HG02571 (cell line): ENCODE measurements around the gene VAV1.
"Not testable (repeated sequence)": the region's sequence is repeated elsewhere in the genome, so short reads cannot be mapped to it uniquely, and the experiment has no call there.

Source experiments
- ATAC-seq: cut with Tn5 transposase; IDR thresholded peaks from one replicate; pipeline ENCODE4 v1.9.1; 2021; ENCODE audit warnings: mild to moderate bottlenecking, moderate library complexity; ENCODE audit not compliant: unreplicated experiment

Gene VAV1

DNA sequence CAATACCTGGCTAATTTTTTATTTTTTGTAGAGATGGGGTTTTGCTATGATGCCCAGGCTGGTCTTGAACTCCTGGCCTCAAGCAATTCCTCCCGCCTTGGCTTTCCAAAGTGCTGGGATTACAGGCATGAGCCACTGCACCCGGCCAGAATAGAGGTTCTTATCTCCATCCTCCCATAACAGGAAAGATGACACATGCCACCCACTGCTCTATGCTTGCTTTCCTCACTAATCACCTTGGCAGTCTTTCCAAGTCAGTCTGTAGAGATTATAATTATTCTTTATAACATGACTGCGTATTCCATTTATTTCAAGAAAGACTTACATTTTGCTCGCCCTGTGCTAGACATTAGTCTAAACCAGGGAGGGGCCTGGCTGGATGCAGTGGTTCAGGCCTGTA is 6.7 kb downstream of the VAV1 start:
- no peak for ATAC-seq

DNA sequence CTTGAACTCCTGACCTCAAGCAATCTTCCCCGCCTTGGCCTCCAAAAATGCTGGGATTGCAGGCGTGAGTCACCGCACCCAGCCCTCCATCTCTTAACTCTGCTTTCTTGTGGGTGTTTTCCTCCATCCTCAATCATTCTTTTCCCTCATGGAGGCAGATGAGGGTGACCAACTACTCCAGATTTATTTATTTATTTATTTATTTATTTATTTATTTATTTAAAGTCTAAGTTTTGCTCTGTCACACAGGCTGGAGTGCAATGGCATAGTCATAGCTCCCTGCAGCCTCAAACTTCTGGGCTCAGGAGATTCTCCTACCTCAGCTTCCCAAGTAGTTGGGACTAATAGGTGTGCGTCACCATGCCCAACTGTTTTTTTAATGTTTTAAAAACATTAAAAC is 14.9 kb downstream of the VAV1 start:
- ATAC-seq, result no peak

DNA sequence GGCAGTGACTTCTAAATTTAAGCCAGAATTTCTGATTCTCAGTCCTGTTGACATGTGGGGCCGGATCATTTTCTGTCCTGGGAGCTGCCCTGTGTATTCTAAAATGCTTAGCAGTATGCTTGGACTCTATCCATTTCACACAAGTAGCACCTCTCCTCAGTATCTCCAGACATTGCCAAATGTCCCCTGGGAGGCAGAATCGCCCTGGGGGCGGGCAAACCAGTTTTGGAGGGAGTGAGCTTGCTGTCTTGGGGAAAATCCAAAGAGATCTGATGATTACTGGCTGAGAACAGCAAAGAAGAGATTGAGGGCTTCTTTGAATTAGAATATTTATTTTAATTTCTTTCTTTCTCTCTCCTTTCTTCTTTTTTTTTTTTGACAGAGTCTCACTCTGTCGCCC is 16.4 kb downstream of the VAV1 start:
- ATAC-seq, result no peak

DNA sequence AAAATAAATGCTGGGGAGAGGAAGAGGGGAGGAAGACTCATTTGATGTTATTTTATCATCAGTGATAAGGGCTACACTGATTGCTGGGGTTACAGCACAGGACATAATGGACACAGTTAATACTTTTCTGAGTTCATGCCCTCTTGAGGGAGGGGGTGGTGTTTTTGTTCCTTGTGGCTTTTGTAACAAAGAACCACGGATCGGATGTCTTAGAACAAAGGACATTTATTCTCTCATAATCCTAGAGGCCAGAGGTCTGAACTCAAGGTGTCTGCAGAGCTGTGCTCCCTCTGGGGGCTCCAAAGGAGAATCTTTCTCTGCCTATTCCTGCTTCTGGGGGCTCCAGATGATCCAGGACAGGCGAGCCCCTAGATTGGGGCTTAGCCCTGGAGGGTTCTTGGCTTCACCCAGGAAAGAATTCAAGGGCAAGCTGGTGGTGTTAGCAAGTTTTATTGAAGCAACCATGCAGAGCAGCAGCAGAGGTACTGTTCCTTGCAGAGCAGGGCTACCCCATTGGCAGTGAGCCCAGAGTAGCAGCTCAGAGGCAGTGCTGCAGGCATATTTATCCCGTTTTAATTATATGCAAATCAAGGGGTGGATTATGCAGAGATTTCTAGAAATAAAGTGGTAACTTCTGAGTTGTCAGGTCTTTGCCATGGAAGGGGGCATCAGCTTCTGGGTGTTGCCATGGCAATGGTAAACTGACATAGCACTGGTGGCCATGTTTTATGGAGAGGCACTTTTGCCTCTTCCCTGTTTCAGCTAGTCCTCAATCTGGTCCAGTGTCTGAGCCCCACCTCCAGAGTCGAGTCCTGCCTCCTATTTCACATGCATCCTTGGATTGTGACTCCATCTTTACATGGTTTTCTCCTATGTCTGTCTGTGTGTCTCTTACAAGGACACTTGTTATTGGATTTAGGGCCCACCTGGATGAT is 18.0 kb downstream of the VAV1 start:
- no peak for ATAC-seq

DNA sequence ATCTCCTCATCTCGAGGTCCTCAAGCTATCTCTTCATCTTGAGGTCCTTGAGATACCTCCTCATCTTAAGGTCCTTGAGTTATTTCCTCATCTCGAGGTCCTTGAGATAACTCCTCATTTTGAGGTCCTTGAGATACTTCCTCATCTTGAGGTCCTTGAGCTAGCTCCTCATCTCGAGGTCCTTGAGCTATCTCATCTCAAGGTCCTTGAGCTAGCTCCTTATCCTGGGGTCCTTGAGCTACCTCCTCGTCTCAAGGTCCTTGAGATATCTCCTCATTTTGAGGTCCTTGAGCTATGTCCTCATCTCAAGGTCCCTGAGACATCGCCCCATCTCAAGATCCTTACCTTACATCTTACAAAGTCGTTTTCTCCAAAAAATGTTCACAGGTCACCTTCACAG is 18.7 kb downstream of the VAV1 start:
- ATAC-seq, result no peak

DNA sequence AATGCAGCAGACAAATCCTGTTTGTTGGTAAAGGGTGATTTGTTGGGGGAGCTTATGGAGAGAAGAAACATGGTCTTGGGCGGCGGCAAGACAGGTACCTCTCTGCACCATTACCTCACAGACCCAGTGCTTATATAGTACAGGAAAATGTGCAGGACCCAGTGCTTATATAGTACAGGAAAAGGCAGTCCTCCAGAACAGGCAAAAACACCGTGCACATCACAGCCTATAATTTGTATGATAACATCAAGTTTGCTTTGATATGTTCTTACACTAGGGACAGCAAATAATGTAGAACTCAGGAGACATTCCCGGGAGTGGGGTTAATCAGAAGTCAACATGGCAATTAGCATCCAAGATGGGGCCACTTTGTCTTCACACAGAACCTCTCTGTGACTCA is 20.9 kb downstream of the VAV1 start:
- ATAC-seq, result no peak

DNA sequence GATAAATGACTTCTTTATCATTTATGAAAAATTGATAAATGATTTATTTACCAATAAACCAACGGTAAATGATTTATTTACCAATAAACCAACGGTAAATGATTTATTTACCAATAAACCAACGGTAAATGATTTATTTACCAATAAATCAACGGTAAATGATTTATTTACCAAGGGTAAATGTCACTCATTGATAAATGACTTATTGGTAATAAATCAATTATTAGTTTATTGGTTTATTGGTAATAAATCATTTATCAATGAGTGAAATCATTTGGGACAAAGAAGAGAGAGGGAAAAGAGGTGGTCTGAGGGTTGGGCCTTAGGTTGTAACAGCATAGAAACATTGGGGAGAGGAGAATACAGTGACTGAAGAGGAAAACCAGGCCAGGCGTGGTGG is 21.5 kb downstream of the VAV1 start:
- no peak for ATAC-seq

DNA sequence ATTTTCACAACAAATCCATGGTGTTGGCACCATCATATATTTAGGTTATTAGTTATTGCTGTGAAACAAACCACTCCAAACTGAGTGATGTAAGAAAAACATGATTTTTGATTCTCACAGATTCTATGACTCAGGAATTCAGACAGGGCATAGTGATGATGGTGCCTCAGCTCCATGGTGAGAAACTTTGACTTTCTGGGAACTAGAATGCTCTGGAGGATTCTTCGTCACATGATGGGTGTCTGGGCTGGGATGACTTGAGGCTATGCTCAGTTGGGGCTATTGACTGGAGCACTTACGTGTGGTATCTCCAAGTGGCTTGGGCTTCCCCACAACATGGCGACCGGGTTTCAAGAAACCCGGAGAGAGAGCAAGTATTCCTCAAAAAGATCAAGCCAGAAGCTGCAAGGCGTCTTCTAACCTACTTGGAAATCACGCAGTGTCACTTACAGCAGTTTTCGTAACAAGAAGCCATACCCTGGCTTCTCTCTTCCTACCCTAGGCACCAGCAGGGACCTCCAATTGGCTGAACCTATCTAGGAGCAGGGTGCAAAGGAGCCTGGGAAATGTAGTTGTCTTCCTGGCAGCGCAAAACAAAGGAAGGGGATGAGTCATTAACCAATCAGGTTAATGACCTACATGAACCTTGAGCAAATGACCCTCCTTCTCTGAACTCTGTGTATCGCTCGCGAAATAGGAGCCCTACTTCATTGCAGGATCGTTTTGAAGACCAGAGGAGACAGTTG is 22.4 kb downstream of the VAV1 start:
- ATAC-seq, result no peak

DNA sequence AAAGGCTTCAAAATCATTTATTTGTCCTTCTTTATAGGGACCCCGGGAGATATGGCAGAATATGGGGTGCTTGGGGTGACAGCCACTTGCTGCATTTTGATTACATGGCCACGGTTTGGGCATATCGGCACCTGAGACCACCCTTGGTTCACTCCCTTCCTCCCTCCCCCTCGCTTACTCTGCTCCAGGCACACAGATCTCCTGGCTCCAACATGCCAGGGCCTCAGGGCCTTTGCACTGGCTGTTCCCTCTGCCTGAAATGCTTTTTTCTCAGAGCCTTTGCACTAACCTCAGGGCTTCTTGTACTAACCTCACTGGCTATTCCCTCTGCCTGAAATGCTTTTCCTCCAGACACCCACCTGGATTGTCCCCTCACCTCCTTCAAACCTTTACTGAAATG is 23.8 kb downstream of the VAV1 start:
- ATAC-seq, result no peak

DNA sequence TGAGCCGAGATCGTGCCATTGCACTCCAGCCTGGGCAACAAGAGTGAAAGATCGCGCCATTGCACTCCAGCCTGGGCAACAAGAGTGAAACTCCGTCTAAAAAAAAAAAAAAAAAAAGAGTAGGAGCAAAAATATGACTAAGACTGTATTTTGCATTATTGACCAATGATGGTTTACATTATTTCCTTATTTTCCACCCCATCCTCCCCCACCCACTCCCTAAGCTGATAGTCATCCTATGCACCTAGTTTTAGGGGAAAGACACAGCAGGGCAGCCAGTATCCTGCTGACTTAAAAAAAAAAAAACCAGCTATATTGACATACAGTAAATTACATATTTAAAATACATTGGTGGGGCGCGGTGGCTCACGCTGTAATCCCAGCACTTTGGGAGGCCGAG is 25.1 kb downstream of the VAV1 start:
- no peak for ATAC-seq

DNA sequence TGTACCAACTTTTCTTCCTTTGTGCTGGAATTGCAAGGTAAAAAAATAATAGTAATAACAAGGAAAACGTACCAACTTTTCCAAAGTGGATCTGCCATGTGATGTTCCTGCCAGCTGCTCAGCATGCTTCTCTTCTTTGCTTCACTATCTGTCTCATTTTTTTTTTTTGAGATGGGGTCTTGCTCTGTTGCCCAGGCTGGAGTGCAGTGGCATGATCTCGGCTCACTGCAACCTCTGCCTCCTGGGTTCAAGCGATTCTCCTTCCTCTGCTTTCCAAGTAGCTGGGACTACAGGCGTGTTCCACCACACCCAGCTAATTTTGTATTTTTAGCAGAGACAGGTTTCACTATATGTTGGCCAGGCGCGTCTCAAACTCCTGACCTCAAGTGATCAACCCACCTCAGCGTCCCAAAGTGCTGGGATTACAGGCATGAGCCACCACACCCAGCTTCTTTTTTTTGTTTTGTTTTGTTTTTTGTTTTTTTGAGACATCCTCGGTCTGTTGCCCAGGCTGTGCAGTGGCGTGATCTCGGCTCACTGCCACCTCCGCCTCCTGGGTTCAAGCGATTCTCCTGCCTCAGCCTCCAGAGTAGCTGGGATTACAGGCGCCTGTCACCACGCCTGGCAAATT is 27.8 kb downstream of the VAV1 start:
- not testable (repeated sequence) for ATAC-seq

DNA sequence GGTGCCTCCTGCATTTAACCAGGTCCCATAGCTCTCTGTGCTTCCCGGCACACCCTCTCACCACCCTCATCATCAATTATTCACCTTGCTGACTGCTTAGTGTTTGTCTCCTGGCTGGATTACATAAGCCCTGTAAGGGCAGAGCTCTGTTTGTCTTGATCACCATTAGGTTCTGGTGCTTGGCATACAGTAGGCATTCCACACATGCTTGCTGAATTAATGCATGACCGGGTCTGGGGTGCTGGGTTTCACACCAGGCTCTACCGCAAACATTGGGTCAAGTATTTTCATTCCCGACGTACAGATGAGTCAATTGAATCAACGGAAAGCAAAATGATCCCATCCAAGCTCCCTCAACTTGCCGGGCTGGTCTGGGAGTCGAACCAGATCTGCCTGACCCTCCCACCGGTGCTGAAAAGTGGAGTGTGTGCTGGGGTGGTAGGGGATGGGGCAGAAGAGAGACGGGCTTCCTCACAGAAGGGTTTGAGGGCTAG is 28.5 kb downstream of the VAV1 start:
- ATAC-seq, result no peak

DNA sequence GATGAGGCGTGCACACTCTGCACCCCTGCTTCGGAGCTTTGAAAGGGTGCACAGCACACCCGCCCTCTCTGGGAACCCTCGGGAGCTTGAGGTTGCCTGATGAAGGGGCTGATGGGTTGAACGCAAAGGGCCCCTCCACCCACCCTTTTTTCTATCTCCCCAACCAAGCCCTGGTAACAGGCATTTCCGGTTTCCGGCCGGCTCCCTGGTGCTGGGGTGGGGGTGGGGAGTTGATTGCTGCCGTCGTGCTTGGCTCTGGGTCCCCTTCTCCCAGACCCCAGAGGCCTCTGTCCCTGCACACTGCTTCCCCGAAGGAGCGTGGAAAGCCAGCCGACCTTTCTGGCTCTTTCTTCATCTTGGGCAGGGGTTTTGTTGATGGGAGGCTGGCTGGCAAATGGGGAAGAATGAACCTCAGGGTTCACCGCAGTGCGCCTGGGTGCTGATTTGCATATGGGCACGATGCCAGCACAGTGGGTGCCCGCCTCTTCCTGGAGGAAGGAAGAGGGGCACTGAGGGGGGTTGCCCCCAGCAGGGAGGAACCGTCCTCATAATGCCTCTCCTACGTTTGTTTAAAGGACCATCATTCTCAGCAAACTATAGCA is 29.1 kb downstream of the VAV1 start:
- ATAC-seq, result peak; percentile 47

DNA sequence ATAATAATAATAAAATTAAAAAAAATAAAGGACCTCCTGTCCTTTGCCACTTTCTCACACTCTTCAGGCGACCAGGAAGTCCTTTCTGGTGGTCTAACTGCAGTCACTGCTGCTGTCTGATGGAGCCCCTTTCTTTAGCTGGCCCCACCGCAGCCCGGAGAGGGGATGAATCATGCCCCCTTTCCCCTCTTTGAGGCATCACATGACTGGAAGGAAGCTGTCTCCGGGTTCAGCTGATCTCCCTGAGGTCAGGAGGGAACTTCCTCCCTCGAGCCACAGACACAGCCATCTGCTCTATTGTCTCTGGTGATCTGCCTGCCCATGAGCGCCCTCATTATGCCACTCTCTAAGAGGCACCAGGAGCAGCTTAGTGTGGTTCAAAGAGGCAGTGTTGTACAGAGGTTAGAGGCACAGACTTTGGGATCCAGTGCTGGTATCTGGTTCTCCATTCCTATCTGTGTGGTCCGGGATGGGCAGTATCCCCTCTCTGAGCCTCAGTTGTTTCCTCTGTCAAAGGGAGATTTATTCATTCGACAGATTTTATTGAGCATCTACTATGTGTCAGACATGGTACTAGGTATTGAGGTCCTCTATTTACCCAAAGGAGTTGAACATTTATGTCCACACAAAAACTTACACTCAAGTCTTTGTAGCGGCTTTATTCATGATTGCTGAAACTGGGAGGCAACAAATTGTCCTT is 30.0 kb downstream of the VAV1 start:
- ATAC-seq, result peak; percentile 57

DNA sequence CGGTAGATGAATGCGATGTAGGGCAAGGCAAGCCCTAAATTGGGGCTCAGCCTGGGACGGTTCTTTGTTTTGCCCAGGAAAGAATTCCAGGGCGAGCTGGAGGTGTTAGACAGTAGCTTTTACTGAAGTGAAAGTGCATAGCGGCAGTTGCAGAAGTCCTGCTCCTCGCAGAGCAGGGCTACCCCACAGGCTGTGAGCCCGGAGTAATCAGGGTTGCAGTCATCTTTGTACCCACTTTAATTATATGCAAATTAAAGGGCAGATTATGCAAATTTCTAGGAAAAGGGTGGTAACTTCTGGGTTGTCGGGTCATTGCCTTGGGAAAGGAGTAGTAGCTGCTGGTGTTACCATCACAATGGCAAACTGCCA is 30.5 kb downstream of the VAV1 start:
- no peak for ATAC-seq

DNA sequence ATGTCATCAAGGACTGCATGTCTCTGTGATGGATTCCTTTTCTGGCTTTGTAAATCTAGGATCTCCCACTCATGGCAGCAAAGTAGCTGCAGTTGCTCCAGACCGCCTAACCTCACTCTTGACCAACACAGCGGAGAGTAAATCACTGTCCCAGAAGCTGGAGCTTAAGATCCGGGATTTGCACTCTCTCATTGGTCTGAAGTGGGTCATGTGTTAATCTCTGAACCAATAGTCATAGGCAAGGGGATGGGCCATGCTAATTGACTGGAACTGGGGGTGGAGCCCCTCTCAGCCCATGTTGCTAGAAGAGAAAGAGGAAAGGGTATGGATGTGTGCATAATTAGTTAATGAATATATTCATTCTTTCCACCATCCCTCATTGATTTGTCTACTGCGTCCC is 34.0 kb downstream of the VAV1 start:
- ATAC-seq, result no peak

DNA sequence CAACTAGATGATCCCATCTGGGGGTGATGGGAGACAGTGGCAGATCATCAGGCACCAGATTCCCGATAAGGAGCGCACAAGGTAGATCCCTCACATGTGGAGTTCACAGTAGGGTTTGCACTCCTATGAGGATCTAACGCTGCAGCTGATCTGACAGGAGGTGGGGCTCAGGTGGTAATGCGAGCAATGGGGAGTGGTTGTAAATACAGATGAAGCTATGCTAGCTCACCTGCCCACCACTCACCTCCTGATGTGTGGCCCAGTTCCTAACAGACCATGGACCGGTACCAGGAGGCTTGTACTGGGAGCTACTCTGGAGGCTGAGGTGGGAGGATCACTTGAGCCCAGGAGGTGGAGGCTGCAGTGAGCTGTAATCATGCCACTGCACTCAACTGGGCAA is 34.8 kb downstream of the VAV1 start:
- ATAC-seq, result no peak

DNA sequence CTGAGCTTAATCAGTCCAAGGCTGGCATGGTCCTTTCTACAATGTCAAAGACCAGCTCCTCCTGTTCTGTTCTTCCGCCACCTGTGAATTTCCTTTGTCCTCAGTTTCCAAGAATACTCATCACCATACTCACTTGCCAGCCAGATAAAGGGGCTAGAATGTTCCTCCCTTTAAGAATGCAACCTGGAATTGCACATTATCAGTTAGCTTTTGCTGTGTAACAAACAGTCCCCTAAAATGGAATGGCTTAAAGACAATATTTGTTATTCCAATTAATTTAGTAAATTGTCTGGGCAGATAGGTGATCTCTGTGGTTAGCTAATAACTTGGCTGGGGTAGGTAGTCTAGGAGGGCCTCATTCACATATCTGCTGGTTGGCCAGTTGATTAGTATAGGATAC is 36.0 kb downstream of the VAV1 start:
- no peak for ATAC-seq

DNA sequence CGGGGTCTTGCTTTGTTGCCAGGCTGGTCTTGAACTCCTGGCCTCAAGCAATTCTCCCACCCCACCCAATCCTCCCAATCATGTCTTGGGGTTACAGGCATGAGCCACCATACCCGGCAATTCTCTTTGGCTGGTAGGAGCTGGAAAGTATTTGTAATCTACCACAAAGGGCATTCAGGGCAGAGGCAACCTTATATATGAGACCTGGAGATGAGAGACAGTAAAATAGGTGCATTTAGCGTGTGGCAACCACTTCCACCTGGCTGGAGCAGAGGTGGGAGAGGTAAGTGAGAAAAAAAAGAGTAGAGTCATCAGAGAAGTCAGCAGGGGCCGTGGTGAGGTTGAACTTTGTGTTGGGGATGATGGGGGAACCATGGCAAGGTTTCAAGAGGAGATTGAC is 36.8 kb downstream of the VAV1 start:
- ATAC-seq, result no peak

DNA sequence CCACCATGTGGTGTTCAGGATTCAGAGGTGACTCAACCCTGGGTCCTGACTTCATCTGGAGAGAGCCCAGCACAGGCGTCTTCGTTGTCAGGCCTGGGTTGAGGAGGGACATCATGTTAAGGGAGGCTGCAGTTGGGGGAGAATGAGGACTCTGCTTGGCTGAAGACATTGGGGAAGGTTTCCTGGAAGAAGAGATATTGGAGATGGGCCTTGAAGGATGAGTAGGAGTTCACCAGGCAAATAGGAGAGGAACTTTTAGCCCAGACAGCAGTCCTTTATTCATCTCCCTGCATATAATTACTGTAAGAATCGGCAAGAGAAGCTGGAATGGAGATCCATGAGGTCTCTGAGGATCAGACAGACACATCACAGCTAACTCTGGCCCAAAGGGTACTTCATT is 38.9 kb downstream of the VAV1 start:
- ATAC-seq, result no peak

DNA sequence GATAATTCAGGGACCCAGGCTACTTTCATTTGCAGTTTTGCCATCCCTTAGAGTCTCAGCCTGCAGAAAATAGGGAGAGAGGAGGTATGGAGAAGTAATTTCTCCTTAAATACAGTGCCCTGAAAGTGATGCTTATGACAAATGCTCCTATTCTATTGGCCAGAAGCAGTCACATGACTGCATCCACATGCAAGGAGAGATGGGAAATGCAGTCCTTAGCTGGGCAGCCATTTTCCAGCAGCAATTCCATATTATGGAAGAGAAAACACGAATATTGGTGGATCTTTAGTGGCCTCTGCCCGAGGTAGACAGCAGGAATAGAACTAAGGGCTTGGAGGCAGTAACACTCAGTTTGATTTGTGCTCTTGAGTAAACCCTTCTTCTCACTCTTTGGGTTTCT is 39.4 kb downstream of the VAV1 start:
- ATAC-seq, result no peak
